GM18505 (cell line): Measurements from ENCODE around the gene IMPDH1.

ENCODE experiments used
- ATAC-seq: cut with Tn5 transposase; IDR thresholded peaks from one replicate; pipeline ENCODE4 v1.9.1; 2021; ENCODE audit not compliant: unreplicated experiment
- POLR2A ChIP-seq: IDR thresholded peaks from 4 replicates; pipeline ENCODE4 v1.6.1; 2011; ENCODE audit warnings: borderline replicate concordance; ENCODE audit not compliant: insufficient read depth, insufficient read length; ENCODE audit errors: extremely low read depth

IMPDH1 gene

GRCh38 chr7:128422037-128422436, 12.3 kb upstream of the IMPDH1 start:
- no peak for ATAC-seq
- TF ChIP-seq POLR2A = no peak

DNA sequence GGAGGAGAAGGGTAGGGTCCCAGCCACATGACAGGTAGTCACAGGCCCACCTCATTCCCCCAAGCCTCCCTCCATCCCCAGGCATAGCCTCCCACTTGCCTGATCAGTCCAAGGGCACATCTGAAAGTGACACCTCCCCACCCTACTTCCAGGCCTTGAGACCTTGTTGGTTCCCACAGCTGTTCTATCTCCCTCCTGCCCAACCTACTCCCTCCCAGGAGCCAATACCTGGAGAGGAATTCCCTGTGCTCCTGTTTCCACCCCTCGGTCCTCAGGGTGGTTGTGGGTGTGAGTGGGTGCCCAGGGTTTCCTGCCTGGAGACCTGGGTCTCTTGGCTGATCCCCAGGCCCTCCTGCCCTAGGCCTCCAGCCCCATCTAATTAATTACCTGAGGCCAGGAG, 11.6 kb upstream of the IMPDH1 start:
- ATAC-seq = no peak
- no peak for TF ChIP-seq POLR2A

DNA sequence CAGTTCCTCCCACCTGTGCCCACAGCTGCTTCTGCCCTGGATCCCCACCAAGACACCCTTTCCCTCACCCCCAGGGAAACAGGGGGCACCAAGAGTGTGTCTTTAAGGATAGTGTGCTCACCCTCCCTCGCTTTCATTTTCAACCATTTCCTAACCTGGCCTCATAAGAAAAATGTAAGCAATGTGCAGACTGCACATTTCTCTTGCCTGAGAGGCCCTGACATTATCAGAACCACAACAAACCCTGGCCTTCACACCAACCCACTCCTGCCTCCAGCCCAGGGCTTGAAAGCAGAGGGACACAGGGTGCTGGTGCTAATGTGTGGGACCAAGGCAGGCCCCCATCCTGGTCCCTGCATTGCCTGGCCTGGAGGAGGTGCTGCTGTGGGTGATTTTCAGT, 11.0 kb upstream of the IMPDH1 start:
- no peak for ATAC-seq
- no peak for TF ChIP-seq POLR2A

DNA sequence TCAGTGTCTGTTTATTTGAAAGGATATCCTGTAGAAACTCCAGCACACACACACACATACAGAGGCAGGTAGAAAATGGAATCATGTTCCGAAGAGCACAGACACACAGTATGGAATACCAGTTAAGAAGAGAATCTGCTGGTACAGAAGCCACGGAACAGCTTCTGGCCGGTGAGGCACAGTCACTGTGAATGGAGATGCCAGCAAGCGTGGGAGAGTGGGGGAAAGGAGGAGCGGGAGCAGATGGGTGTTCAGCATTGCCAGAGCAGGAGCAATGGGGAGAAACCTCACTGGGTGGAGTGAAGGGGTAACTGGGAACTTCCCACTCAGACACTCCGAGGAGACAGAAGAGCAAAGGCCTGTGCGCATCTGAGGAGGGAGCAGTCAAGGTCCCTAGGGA, 9.5 kb upstream of the IMPDH1 start:
- ATAC-seq = no peak
- TF ChIP-seq POLR2A = no peak

DNA sequence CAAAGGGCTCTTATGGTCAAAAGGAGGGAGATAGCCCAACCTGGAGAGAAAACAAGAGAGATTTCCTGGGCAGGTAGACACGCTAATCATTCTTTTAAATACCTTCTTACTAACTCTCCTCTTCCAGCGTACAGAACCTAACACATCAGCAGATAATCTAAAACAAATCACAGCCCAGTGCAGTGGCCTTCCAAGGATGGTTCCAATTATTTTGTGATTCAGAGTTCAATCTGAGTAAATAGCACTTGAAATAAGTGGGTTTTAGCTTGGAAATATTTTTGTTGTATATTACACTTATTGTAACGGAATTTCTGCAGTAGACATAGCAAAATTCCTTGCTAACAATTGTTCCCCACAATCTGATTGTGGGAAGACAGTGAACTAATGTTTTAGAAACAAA, 7.3 kb upstream of the IMPDH1 start:
- no peak for ATAC-seq

GRCh38 chr7:128415217-128415785, 5.5 kb upstream of the IMPDH1 start:
- no peak for TF ChIP-seq POLR2A
- no peak for ATAC-seq

More for the DNA sequence above, 7.3 kb upstream of the IMPDH1 start:
- TF ChIP-seq POLR2A = no peak

GRCh38 chr7:128410451-128410753, 620 bp upstream of the IMPDH1 start:
- no peak for TF ChIP-seq POLR2A
- ATAC-seq = no peak

DNA sequence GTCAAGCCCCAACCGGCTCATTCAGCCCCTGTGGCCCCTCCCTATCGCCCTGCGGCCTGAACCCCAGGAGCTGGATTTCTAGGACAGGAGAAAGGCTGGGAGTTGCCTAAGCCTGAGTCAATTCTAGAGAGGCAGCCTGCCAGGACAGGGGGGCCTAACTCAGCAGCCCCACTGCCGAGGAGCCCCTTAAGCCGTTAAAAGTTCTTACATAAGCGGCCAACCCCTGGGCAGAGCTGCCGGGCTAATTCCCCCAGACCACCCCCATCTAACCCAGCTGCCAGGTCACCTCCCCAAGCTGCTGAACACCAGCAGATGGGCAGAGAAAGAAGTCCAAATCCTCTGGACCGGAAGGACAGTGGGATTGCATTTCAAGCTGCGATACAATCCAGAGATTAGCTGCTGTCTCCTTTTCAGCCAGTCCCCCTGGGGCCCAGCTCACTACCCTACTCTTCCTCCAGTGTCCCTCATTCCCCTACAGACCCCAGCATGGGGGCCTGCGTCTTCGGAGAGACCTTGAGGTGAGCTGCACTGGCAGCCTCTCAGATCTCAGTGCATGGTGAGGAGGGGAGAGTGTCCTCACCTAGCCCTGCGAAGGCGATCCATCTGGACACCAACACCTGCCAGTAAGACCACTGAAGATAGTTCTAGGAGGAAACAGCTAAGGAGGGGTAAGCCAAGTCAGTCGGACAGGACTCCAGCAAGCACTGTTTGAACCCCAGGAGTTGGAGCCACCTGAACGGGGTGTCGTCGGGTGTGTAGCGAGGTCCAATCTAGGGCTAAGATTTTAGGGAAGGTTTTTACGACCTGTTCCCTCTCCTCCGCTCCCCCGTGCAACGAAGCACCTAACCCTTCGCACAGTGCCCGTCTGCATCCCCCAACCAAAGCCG, 830 bp downstream of the IMPDH1 start:
- ATAC-seq = no peak
- no peak for TF ChIP-seq POLR2A

GRCh38 chr7:128407751-128408708, 1.8 kb downstream of the IMPDH1 start:
- no peak for TF ChIP-seq POLR2A
- no peak for ATAC-seq

GRCh38 chr7:128407233-128407589, 2.6 kb downstream of the IMPDH1 start:
- no peak for ATAC-seq
- no peak for TF ChIP-seq POLR2A

DNA sequence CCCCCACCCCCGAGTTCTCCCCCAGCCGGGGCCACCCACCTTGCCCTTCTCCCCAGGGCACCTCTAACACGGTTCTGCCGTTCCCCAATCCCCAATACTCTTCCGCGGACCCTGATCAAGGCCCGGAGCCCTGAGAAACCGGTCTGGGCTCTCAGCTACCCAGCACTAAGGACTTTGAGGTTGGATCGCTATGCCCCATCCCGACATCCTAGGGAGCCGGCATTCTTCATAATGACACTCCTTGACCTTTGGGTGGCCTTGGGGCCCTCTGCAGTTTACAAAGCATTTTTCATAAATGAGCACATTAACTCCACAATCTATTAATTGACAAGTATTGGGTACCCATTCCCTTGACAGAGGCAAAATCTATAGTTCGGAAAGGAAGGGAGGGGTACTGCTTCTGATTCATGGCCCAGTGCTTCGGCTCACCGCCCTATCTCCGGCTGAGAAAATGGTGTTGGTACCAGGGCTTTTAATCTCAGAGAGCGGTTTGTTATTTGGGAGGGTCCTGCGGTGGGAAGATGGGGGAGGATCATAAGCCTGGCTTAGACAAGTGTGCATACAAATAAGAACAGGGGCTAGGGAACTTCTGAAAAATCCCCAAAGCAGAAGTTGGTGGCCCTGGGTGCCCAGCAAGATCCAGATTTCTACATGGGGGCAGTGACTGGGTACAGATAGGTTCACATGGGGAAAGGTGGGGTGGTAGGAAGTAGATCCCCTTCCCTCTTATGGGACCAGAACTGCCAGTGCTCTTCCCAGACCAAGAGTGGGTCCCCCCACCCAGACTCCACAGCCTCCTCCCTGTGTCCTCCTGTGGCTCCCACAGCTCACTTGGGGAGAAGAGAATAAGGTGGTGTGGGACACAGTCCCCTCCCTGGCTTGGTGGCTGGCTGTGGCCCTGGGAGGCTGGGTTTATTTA, 3.2 kb downstream of the IMPDH1 start:
- ATAC-seq = no peak
- TF ChIP-seq POLR2A = no peak

DNA sequence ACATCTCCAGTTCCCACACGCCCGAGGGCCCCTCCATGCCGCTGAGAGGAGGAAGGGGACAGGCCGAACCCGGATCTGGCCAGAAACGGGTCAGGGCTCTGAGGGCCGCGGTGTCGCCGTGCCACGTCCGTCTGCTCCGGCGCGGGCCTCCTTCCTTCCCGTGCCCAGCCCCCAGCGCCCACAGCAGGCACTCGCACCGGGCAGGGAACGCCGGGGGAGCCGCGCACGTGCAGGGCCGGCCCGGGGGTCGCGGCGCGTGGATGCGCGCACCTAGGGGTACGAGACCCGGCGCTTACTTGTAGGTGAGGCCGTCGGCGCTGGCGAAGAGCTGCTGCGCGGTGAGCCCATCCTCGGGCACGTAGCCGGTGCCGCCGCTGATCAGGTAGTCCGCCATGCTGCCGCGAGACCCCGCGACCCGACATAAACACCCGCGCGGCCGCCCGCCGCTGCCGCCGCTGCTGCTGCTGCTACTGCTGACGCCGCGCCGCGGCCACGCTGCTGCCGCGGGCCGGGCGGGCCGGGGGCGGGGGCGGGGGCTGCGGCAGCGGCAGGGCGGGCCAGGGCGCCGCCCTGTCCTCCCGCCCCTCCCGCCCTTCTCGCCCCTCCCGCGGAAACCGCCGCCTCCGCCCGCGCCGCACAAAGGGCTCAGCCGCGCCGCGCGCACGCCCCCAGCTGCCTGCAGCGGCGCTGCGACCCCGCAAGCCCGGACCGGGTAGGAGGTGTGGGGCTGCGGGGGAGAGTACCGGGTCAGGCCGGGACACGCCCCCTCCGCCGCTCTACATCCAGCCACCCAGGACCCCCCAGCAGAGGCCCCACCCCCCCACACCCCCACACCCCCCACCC, 4.1 kb downstream of the IMPDH1 start:
- ATAC-seq = no peak
- no peak for TF ChIP-seq POLR2A
